K562 (cell line): ENCODE results near the gene PTHLH. TPM values are rescaled to one million over a fixed set of nuclear protein-coding genes. Genes with fewer than 3 reads are reported as not detected.

Experiments
- ATF1 ChIP-seq, 2 experiments: fragments of 450-650 bp in 1 of 2; IDR thresholded peaks; 2 replicates each; pipeline ENCODE4 v1.6.1; 2016; ENCODE audit warnings: missing compliant biosample characterization in 1 of 2, missing genetic modification characterization in 1 of 2
- CBFB ChIP-seq: sonication (generic); formaldehyde crosslinking; IDR thresholded peaks from 2 replicates; pipeline ENCODE4 v1.4.0; 2020; ENCODE audit warnings: mild to moderate bottlenecking, missing genetic modification reagents
- CCNT2 ChIP-seq: IDR thresholded peaks from 2 replicates; pipeline ENCODE4 v1.6.1; 2011; ENCODE audit warnings: borderline replicate concordance, low read depth, mild to moderate bottlenecking, moderate library complexity, mixed read lengths, low read length; ENCODE audit not compliant: insufficient read length; ENCODE audit errors: extremely low read depth
- FOS ChIP-seq: IDR thresholded peaks from 3 replicates; pipeline ENCODE4 v1.6.1; 2011; ENCODE audit not compliant: insufficient read length; ENCODE audit errors: extremely low read depth
- HDAC2 ChIP-seq: fragments of 450-650 bp; IDR thresholded peaks from 2 replicates; pipeline ENCODE4 v1.6.1; 2016; ENCODE audit warnings: mild to moderate bottlenecking
- HDAC6 ChIP-seq: IDR thresholded peaks from 2 replicates; pipeline ENCODE4 v1.6.1; 2012; ENCODE audit warnings: low read depth, mild to moderate bottlenecking, control low read depth, inconsistent platforms, low read length, moderate library complexity
- JUN ChIP-seq, 2 experiments: sonication (generic) in 1 of 2; formaldehyde crosslinking in 1 of 2; IDR thresholded peaks; 2 replicates each; pipeline versions ENCODE4 v1.6.1 to v1.8.0; 2012 to 2022; ENCODE audit warnings: borderline replicate concordance in 2 of 2, mild to moderate bottlenecking in 2 of 2, improper control_type of control experiment in 1 of 2, low read depth in 1 of 2, low read length in 1 of 2, missing genetic modification reagents in 1 of 2
- NCOA6 ChIP-seq: fragments of 450-650 bp; IDR thresholded peaks from 2 replicates; pipeline ENCODE4 v1.6.1; 2017; ENCODE audit warnings: mild to moderate bottlenecking
- PHF21A ChIP-seq: fragments of 450-650 bp; IDR thresholded peaks from 2 replicates; pipeline ENCODE4 v1.6.1; 2017; ENCODE audit warnings: low read depth, borderline replicate concordance
- RAD21 ChIP-seq, 2 experiments: fragments of 250-450 bp in 1 of 2; fragments of 450-650 bp in 1 of 2; sonication (Bioruptor Pico) in 1 of 2; formaldehyde crosslinking in 1 of 2; IDR thresholded peaks in 1 of 2; conservative IDR thresholded peaks in 1 of 2; 2 replicates each; pipeline versions ENCODE4 v1.4.0 to v1.8.0; 2020 to 2022; ENCODE audit warnings: mild to moderate bottlenecking in 2 of 2, moderate library complexity in 1 of 2
- RCOR1 ChIP-seq, 2 experiments: IDR thresholded peaks; 2 replicates each; pipeline ENCODE4 v1.6.1; 2012; ENCODE audit warnings: low read depth in 2 of 2, low read length in 2 of 2, borderline replicate concordance in 1 of 2, improper control_type of control experiment in 1 of 2
- RFX7 ChIP-seq: fragments of 250-450 bp; sonication (Bioruptor Pico); IDR thresholded peaks from 2 replicates; pipeline ENCODE4 v1.5.1; 2021; ENCODE audit warnings: mild to moderate bottlenecking
- SMAD3 ChIP-seq: fragments of 450-650 bp; formaldehyde crosslinking; conservative IDR thresholded peaks from 2 replicates; pipeline ENCODE4 v1.4.0; 2020; ENCODE audit warnings: mild to moderate bottlenecking
- SMAD4 ChIP-seq: fragments of 250-450 bp; sonication (Bioruptor Pico); conservative IDR thresholded peaks from 2 replicates; pipeline ENCODE4 v1.8.0; 2021; ENCODE audit warnings: inconsistent platforms, mild to moderate bottlenecking, moderate library complexity
- SMARCB1 ChIP-seq: IDR thresholded peaks from 2 replicates; pipeline ENCODE4 v1.6.1; 2011; ENCODE audit warnings: improper control_type of control experiment, low read depth; ENCODE audit not compliant: insufficient read length
- SMARCE1 ChIP-seq: fragments of 450-650 bp; IDR thresholded peaks from 2 replicates; pipeline ENCODE4 v1.7.1; 2016; ENCODE audit warnings: mild to moderate bottlenecking
- SRSF1 ChIP-seq: fragments of 200-400 bp; formaldehyde crosslinking; IDR thresholded peaks from 2 replicates; pipeline ENCODE4 v1.6.1; 2017; ENCODE audit warnings: mild to moderate bottlenecking, low read depth, low read length, moderate library complexity
- SRSF9 ChIP-seq: fragments of 200-400 bp; formaldehyde crosslinking; IDR thresholded peaks from 2 replicates; pipeline ENCODE4 v1.6.1; 2017; ENCODE audit warnings: low read depth, low read length, borderline replicate concordance
- TAF1 ChIP-seq: IDR thresholded peaks from 2 replicates; pipeline ENCODE4 v1.6.1; 2011; ENCODE audit warnings: mild to moderate bottlenecking, low read length, moderate library complexity; ENCODE audit not compliant: insufficient read depth, control insufficient read depth, severe bottlenecking; ENCODE audit errors: extremely low read depth
- TBP ChIP-seq: optimal IDR thresholded peaks from 2 replicates; pipeline ENCODE3; 2011; ENCODE audit warnings: low read depth, low read length, improper control_type of control experiment
- TCFL5 ChIP-seq: fragments of 250-450 bp; sonication (Bioruptor Pico); conservative IDR thresholded peaks from 2 replicates; pipeline ENCODE4 v1.6.1; 2021; ENCODE audit warnings: mild to moderate bottlenecking, moderate library complexity, matching md5 sums
- XRCC5 ChIP-seq: fragments of 200-400 bp; formaldehyde crosslinking; IDR thresholded peaks from 2 replicates; pipeline ENCODE4 v1.6.1; 2017; ENCODE audit warnings: low read depth, mild to moderate bottlenecking, low read length
- ZBTB7A ChIP-seq: IDR thresholded peaks from 2 replicates; pipeline ENCODE4 v1.6.1; 2011; ENCODE audit warnings: low read depth, mild to moderate bottlenecking, low read length, moderate library complexity, borderline replicate concordance; ENCODE audit not compliant: control insufficient read depth
- ZNF140 ChIP-seq: fragments of 250-450 bp; sonication (Bioruptor Pico); IDR thresholded peaks from 2 replicates; pipeline ENCODE4 v1.8.0; 2021; ENCODE audit warnings: moderate library complexity, mild to moderate bottlenecking, inconsistent platforms
- ZNF165 ChIP-seq: fragments of 250-450 bp; sonication (Bioruptor Pico); IDR thresholded peaks from 2 replicates; pipeline ENCODE4 v1.4.0; 2020; ENCODE audit warnings: borderline replicate concordance
- ZNF174 ChIP-seq: fragments of 250-450 bp; sonication (Bioruptor Pico); IDR thresholded peaks from 2 replicates; pipeline ENCODE4 v1.4.0; 2020; ENCODE audit warnings: mild to moderate bottlenecking
- ZNF324 ChIP-seq: fragments of 250-450 bp; sonication (Bioruptor Pico); IDR thresholded peaks from 2 replicates; pipeline ENCODE4 v1.4.0; 2020; ENCODE audit warnings: mild to moderate bottlenecking
- ZNF347 ChIP-seq: fragments of 450-650 bp; formaldehyde crosslinking; IDR thresholded peaks from 2 replicates; pipeline ENCODE4 v1.4.0; 2020; ENCODE audit warnings: low read depth, mild to moderate bottlenecking, moderate library complexity
- ZNF707 ChIP-seq: fragments of 250-450 bp; sonication (Bioruptor Pico); conservative IDR thresholded peaks from 2 replicates; pipeline ENCODE4 v1.8.0; 2022; ENCODE audit warnings: inconsistent platforms, mild to moderate bottlenecking, moderate library complexity
- polyA plus RNA-seq, 8 experiments: library from polyadenylated mRNA; depleted of rRNA in 4 of 8; stranded (reverse) in 5 of 8; unstranded in 3 of 8; fragments of >200 nt; fragmentation: Nextera tagmentation in 2 of 8; fragmentation: Illumina TruSeq in 1 of 8; extraction: Ambion mirVana in 2 of 8; extraction: Trizol in 1 of 8; gene quantifications; 2 replicates each; pipeline versions ENCODE4 v1.2.1 to v1.2.3, GENCODE V29; 2011 to 2014; ENCODE audit warnings: inconsistent platforms in 1 of 8, missing spikeins in 1 of 8
- total RNA-seq, 7 experiments: library from RNA; depleted of rRNA in 6 of 7; stranded (reverse); fragments of >200 nt in 6 of 7; fragmentation: Illumina TruSeq in 2 of 7; extraction: Trizol in 2 of 7; gene quantifications; 2 replicates each; pipeline versions ENCODE4 v1.2.1 to v1.2.3, GENCODE V29; 2011 to 2021; ENCODE audit warnings: low replicate concordance in 1 of 7

Gene PTHLH
- total and polyA plus RNA-seq, 9 of the 15 experiments (the other 6 are each of a cell fraction or from before 2014, with no cell fraction given) = 0.14 to 2.5 (median 0.74) TPM

DNA sequence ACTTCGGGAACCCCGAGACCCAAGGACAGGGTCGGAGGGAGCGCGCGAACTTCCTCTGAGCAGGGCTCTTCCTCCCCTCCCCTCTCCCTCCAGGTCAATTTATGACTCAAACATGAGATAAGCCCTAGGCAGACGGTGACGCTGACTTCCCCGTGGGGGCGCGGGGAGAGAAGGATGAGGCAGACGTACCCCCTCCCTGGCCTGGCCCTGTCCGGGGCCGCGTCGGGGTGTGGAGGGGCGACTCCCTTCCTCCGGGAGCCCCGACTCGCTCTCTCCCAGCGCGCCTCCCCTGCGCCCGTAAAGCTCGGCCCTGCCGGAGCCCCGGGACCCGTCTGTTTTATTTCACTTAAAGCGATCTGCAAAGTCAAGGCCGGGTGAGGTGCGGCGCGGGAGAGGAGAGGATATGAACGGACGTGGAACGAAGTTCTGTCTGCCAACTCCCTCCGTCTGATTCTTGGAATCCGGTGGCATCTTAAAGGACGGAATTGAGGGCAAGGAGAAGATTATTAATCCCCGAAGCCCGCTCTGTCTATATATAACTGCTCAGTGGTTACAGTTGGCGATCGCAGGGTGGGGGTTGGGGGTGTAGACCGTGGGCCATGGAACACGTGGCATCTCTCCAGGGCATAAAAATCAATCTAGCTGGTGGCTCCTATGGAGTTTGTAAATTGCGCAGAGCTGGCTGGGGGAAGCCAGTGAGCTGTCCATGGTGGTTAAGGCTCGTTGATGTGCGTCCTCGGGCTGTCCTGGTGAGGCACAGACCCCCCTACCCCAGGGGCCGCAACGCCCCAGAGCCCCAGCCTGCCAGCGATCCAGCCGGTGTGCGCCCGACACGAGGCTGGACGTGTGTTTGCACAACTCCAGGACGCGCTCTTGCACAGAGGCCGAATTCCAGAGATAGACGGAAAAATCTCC lies 2.9 kb upstream of the PTHLH start (continued):
- TF ChIP-seq PHF21A = no peak
- no peak for TF ChIP-seq ZNF140 (CRISPR knock-in tag)
- peak; percentile 70 for TF ChIP-seq SMAD4 (CRISPR knock-in tag)
- TF ChIP-seq RFX7 (CRISPR knock-in tag) = no peak
- TF ChIP-seq ZNF165 (CRISPR knock-in tag) = no peak
- peak; percentile 55; the same call in 1 of the 2 replicates for TF ChIP-seq ZBTB7A
- TF ChIP-seq NCOA6 = peak; percentile 69
- TF ChIP-seq SMARCB1 = no peak
- no peak for TF ChIP-seq ZNF707 (CRISPR knock-in tag)
- peak; percentile 19 for TF ChIP-seq TBP
- TF ChIP-seq SRSF9 = no peak
- TF ChIP-seq HDAC2 = no peak
- peak; percentile 61; the same call in 1 of the 2 replicates for TF ChIP-seq JUN (IDR thresholded peaks at IDR 0.05; ENCODE audit: borderline replicate concordance, low read depth, low read length)
- no peak for TF ChIP-seq JUN (CRISPR knock-in tag; IDR thresholded peaks at IDR 0.05; ENCODE audit: borderline replicate concordance)
- peak; percentile 64 for TF ChIP-seq SMARCE1
- TF ChIP-seq ZNF347 (CRISPR knock-in tag) = no peak
- no peak for TF ChIP-seq ZNF174 (CRISPR knock-in tag)
- TF ChIP-seq TAF1 = peak; percentile 48
- peak in 1 of 2 experiments; percentile 19; a peak in 1 of 4 replicates for TF ChIP-seq RAD21 (CRISPR knock-in tag; conservative IDR thresholded peaks at IDR 0.05 in 1 of 2, IDR thresholded peaks at IDR 0.05 in 1 of 2)
- TF ChIP-seq CBFB = no peak
- no peak for TF ChIP-seq ATF1 (CRISPR knock-in tag; IDR thresholded peaks at IDR 0.05)
- peak; percentile 77 for TF ChIP-seq ATF1 (tag; IDR thresholded peaks at IDR 0.05)
- no peak for TF ChIP-seq SMAD3 (CRISPR knock-in tag)
- TF ChIP-seq CCNT2 = peak; percentile 22
- TF ChIP-seq ZNF324 (CRISPR knock-in tag) = no peak
- peak; percentile 28 for TF ChIP-seq FOS
- no peak for TF ChIP-seq TCFL5 (CRISPR knock-in tag)
- TF ChIP-seq XRCC5 = 0 out of 2 replicates have a peak, but pooled peaks have one; percentile 72
- no peak for TF ChIP-seq HDAC6
- TF ChIP-seq RCOR1 (IDR thresholded peaks at IDR 0.05; ENCODE audit: borderline replicate concordance in 1 of 2, low read depth in 2 of 2, low read length in 2 of 2) = peak in 1 of 2 experiments; percentile 38; a peak in 1 of 4 replicates
- TF ChIP-seq SRSF1 = no peak
